Right renal pelvis (tissue), 4 donors: ENCODE measurements around the gene TMEM258. TPM values are rescaled to one million over a fixed set of nuclear protein-coding genes. Genes with fewer than 3 reads are reported as not detected.

Experiments
- DNase-seq, 4 donors: peaks; one replicate each; pipeline ENCODE4 v3.0.0-alpha.2; 2013; ENCODE audit warnings: low read depth in 4 of 4, low spot score in 3 of 4, missing footprints in 1 of 4
- polyA plus RNA-seq, 4 donors: library from polyadenylated mRNA; unstranded; fragments of 120-200 nt; gene quantifications; one replicate each; pipeline ENCODE4 v1.2.1, GENCODE V29; 2013; ENCODE audit not compliant: insufficient read length in 4 of 4

The TMEM258 gene
- polyA plus RNA-seq, 4 donors: 153 to 199 (median 169) TPM

DNA sequence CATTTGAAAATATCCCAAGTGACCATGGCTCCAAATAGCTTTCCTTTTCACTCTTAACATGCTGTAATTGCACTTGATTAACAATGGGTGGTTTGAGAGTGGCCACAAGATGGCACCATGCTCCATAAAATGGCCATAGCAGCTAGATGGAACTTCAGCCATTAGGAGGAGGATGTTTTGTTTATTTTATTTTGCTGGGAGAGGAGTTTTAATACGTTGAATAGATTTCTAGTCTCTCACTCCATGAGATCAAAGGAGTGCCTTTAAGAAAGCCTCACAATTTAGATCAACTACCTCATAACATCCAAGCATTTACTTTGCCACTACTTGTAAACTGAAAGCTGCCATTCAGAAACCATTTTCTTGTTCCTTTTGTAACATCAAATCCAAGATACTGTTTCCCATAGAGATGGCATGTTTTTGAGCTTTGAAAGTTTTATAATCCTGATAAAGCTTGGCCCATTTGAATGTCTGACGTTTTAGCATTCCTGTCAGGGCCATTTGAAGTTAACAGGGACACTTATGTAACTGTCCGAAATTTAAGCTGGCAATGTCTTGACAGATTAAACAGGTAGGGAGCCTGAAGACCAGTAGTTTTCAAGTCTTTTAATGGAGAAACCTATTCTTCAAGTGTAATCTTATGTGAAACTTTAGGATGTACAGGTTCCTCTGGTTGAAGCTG, 5.0 kb upstream of the TMEM258 start:
- peak in 2 of 4 donors; percentile 71 to 83 for DNase-seq

DNA sequence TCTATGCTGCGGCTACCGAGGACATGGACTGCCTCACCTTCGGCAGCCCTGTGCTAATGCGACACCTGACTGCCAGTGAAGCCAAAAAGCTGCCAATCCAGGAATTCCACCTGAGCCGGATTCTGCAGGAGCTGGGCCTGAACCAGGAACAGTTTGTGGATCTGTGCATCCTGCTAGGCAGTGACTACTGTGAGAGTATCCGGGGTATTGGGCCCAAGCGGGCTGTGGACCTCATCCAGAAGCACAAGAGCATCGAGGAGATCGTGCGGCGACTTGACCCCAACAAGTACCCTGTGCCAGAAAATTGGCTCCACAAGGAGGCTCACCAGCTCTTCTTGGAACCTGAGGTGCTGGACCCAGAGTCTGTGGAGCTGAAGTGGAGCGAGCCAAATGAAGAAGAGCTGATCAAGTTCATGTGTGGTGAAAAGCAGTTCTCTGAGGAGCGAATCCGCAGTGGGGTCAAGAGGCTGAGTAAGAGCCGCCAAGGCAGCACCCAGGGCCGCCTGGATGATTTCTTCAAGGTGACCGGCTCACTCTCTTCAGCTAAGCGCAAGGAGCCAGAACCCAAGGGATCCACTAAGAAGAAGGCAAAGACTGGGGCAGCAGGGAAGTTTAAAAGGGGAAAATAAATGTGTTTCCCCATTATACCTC, 3.6 kb upstream of the TMEM258 start:
- no peak for DNase-seq

DNA sequence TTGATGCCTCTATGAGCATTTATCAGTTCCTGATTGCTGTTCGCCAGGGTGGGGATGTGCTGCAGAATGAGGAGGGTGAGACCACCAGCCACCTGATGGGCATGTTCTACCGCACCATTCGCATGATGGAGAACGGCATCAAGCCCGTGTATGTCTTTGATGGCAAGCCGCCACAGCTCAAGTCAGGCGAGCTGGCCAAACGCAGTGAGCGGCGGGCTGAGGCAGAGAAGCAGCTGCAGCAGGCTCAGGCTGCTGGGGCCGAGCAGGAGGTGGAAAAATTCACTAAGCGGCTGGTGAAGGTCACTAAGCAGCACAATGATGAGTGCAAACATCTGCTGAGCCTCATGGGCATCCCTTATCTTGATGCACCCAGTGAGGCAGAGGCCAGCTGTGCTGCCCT, 3.1 kb upstream of the TMEM258 start:
- no peak for DNase-seq

GRCh38 chr11:61794579-61794978, 2.2 kb upstream of the TMEM258 start:
- DNase-seq: no peak

DNA sequence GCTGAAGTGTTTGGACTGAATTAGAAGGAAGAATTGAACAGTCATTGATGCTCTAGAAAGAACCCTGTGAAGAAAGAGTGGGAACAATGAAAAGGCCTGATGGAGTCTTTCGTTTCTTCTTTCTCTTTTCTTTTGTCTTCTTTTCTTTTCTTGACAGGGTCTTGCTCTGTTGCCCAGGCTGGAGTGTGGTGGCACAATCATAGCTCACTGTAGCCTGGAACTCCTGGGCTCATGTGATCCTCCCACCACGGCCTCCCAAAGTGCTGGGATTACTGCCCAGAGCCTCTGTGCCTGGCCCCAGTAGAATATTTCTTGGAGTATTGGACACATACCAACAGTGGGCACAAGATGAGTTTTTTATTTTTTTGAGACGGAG, 1.4 kb upstream of the TMEM258 start:
- no peak for DNase-seq

- DNase-seq: no peak
Observed at GRCh38 chr11:61793083-61793828, 857 bp upstream of the TMEM258 start.

- peak in 2 of 4 donors; percentile 68 to 80 for DNase-seq
Observed at GRCh38 chr11:61791737-61792309, 576 bp downstream of the TMEM258 start.

DNA sequence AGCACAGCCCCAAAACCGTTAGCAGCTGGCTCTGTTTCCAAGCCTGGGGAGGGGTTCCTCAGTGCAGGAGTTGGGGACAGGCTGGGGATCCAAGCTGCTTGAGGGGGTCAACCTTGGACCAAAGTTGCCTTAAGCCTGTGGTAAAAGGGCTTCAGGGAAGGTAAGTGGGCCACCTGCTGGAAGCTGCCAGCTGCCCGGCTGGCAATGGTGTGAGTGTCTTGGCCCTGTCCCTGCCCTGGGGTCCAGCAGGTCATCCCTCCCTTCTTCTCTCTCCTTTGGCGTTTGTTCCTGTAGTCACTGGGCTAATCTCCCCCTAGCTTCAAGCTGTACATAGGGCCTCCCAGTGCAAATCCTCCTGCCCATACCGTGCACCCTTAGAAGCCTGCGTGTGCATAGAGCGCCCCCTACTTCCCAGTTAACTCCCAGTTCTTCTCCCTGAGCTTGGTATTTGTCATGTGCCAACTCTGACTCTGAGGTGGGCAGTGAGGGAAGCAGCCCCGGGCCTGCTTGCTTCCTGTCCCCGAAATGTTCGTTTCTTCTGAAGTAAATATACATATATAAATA, 4.4 kb downstream of the TMEM258 start:
- DNase-seq: no peak

- DNase-seq: no peak
Observed at GRCh38 chr11:61785837-61786402, 6.5 kb downstream of the TMEM258 start.

- DNase-seq: no peak
Observed at GRCh38 chr11:61784506-61784805, 7.9 kb downstream of the TMEM258 start.

- no peak for DNase-seq
Observed at GRCh38 chr11:61783717-61784505, 8.5 kb downstream of the TMEM258 start.

DNA sequence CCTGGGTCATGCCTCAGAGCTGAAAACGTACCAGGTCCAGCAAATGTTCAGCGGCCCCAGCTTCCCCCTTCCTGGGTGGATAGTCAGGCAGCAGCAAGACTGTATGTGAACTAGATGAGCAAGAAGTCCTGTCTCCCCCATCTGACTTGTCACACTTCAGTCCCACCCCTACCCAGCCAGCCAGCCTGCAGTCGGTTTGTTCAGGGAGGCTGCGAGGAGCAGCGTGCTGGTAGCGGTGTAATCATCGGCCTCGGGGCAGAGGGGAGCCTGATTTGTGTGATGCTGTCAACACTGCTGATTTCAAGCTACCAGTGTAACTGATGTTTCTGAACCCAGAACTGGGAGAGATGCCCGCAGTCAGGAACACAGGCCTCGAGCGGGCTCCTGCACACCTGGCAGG, 9.6 kb downstream of the TMEM258 start:
- no peak for DNase-seq

DNA sequence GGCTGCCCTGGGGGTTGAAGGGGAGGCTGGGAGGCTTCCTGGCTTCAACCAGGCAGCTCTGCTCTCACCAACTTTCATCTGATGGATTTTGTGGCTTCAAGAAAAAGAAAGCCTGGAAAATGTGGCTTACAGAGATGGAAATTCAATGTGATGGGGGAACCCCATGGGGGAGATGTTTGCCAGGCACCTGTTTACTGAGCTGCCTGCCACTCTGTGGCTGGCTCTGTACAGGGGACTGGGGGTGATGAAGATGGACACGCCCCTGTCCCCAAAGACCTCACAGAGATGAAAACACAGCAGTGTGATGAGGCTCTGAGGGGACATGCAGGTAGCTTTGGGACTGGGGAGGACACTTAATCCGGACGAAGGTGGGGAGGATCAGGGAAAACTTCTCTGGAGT, 10.1 kb downstream of the TMEM258 start:
- no peak for DNase-seq

GRCh38 chr11:61781585-61781984, 10.8 kb downstream of the TMEM258 start:
- DNase-seq: no peak

DNA sequence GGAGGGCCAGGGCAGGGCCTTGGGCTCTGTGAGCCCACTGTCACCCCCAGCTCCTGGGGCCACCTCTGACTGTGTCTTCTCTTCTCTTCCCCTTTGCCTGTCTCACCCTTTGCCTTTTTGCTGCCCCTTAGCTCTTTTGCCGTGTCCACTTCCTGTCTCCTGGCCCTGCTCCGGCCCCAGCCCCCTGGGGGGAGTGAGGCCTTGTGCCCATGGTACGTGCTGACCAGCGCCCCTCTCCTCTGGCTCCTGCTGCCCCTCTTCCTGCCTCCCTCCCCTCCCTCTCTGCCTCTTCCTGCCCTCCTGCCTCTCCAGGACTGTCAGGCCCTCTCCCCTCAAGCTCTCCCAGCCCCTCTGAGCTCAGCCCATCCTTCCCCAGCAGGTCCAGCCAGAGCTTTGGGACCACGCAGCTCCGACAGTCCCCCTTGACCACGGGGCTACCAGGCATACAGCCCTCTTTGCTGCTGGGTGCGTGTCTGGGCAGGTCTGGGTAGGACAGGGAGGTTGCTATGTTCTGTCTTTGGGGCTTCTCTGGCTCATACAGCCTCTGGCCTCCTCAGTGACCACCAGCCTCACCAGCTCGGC, 11.7 kb downstream of the TMEM258 start:
- DNase-seq: no peak

DNA sequence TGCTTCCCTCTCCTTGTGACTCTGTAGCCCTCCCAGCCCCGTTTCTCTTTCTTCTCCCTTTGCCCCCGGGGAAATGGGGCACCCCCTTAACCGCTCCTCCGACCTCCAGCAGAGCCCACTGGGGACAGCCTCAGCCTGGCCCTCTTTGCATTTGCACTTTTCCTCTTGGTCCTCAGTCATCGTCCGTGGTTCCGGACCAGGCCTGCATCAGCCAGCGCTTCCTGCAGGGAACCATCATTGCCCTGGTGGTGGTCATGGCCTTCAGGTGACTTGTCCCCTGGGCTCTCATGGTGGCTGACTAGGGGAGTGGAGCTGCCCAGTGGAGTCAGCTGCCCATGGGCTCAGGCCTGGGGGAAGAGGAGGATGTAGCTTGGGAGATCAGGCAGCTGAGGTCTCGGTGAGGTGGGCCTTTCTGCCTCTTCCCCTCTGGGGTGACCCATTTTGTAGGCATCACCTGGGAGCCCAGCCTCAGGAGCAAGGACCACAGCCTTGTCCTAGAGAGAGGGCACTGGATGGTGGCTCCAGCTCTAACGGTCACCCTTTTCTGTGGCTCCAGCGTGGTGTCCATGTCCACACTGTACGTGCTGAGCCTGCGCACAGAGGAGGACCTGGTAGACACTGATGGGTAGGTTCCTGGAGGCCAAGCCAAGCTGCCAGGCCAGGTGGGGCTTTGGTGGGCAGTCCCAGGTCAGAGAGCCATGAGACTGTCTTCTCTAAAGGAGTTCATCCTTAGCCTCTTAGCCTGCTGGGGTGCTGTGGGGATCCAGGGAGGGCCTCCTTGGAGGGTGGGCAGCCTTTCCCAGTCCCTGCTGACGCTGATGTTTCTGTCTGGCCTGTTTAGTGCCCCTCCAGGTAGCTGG, 12.5 kb downstream of the TMEM258 start:
- no peak for DNase-seq

GRCh38 chr11:61778920-61779650, 13.3 kb downstream of the TMEM258 start:
- DNase-seq: no peak

- DNase-seq: no peak
Observed at GRCh38 chr11:61778357-61778886, 14.0 kb downstream of the TMEM258 start.
